CD4-positive, alpha-beta T cell treated with Interleukin-10 for 1 hour (primary cell): ENCODE measurements around the gene NHERF1.

Experiments used
- DNase-seq: peaks from one replicate; pipeline ENCODE4 v3.0.0-alpha.2; 2020

Gene NHERF1

DNA sequence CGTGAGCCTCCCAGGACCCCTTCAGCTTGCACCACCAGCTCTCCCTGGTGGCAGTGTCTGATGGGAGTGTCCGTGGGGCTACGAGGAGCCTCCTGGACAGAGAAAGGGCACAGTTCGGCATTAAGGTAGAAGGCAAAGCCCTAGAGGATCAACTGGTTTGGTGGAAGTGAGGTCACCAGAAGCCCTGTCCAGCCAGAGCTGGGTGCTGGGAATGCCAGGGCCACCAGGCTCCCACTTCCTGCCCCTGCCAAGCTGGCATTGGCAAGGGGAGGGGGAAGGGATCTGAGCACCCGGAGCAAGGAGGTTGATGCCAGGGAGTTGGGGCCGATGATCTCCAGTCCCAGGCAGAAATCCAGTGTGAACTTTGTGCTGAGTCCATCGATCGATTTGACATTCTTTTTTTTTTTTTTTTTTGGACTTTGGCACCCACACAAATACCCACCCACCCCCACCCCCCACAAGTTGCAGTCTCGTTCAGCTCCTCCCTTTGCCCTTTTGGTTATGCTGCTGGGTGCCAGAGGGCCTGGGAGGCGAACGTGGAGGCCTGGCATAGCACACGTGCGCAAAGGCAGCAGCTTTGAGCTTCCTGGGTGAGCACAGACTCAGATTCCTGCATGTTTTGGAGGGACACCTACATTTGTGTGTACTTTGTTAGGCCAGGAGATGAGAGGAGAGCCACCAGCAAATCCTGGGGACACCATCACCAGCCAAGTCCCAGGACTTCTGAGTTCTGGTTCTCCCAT is 2.1 kb downstream of the NHERF1 start:
- no peak for DNase-seq

GRCh38 chr17:74752415-74752814 is 4.0 kb downstream of the NHERF1 start:
- no peak for DNase-seq

DNA sequence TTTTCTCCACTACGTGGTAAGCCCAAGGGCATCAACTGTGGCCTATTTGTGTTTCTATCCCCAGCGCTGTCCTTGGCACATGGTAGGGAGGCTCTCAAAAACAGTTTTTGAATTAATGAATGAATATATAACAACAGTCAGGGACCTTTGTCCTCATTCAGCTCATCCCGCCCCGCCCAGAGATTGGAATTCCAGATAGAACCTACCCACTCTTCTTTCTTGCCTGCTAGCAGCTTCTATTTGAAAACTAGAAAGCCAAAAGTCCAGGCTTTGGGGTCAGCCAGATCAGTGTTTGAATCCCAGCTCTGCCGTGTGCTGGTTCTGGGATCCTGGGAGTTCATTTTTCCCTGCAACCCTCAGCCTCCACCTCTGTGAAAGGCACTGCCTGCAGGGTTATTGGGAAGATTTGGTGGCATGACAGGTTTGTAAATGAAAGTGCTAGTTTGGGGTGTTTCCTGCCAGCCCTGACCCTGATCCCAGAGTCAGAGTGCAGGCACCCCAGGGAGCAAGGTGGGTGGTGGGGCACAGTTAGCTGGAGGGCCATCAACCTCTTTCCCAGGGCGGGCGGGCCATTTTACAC is 4.5 kb downstream of the NHERF1 start:
- no peak for DNase-seq

- DNase-seq: no peak
These were observed 6.4 kb downstream of the NHERF1 start for GRCh38 chr17:74754832-74755231.

GRCh38 chr17:74755533-74755932 is 7.1 kb downstream of the NHERF1 start:
- no peak for DNase-seq

- DNase-seq: no peak
These were observed 8.5 kb downstream of the NHERF1 start for GRCh38 chr17:74756891-74757290.

GRCh38 chr17:74757502-74757901 is 9.1 kb downstream of the NHERF1 start:
- no peak for DNase-seq

DNA sequence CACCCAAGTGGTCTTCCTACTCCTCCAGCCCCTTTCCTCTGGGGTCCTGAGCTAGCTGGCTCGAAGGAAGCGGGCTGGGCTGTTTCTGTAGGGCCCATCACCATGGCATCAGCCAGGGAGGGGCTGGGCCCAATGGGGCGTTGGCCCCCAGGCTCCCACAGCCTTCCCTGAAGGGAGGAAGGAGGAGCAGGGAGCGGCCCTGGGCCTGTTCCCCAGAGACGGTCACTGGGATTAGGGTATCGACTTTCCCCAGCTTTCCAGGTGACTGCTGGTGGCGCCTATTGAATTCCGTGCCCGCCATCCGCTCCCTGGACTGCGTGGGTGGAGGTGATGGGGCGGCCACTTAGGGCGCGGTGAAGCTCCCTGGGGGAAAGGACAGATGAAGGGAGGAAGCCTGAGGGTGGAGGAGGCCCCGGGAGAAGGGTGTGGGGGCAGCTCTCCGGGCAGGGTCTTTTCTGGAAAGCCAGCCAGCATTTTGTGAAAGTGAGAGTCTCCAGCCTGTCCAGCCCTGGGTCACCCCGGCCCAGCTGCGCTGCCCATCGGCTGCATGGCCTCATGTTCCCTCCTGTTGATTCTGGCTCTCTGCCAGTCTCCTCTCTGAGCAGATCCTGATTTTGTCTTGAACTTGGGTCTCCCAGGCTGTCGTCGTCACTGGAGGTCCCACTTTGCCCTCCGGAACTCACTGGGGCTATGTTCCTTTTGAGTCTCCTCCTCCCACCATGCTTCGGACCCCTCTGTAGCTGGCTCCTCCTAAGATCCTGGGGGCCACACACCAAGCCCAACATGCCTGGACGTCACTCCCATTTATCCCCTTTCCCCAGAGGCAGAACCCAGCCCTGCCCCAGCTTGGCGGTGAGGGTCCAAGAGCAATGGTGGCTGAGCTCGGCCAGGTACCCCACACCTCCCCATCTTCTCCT is 9.8 kb downstream of the NHERF1 start:
- DNase-seq: no peak

DNA sequence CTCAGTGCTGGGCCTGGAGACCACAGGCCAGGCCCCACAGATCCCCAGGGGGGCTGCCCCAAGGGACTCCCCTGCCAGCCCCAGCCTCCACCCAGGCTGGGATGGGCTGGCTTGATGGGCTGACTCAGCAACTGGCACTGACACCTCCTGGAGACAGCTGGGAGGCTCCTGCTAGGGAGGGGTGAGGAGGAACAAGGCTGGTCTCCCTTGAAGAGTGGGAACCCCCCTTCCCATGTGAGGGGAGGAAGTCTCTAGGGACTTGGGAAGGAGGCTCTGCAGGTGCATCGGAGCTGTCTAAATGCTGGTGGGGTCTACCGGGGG is 10.4 kb downstream of the NHERF1 start:
- DNase-seq: no peak

DNA sequence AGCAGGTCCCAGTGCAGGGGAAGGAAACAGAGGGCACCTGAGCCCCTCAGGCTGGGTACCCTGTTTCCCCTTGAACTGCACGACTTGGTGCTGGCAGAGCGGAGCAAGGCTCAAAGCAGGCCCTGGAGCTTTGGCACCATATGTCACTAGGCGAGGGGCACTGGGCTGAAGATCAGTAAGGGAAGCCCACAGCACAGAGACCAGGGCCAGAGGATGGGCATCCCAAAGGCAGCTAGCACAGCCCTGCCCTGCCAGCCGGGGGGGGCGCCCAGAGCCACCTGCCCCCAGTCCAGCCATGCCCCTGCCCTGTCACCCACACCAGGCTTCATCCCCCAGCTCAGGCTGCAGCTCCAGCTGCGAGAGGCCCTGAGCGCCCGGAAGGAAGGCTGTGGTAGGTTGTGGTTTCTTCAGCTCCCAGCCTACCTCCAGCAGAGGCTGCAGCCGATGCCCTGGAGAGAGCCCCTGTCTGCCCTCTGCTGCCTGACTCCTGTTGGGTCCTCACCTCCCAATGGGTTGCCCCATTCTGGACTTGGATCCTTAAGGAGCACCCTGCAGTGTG is 10.9 kb downstream of the NHERF1 start:
- DNase-seq: peak; percentile 67

GRCh38 chr17:74759941-74760340 is 11.5 kb downstream of the NHERF1 start:
- DNase-seq: no peak

- no peak for DNase-seq
These were observed 12.1 kb downstream of the NHERF1 start for GRCh38 chr17:74760404-74761105.

GRCh38 chr17:74761419-74761818 is 13.0 kb downstream of the NHERF1 start:
- DNase-seq: no peak

- no peak for DNase-seq
These were observed 13.5 kb downstream of the NHERF1 start for GRCh38 chr17:74761931-74762330.

GRCh38 chr17:74763565-74764387 is 15.3 kb downstream of the NHERF1 start:
- DNase-seq: no peak

GRCh38 chr17:74764751-74765286 is 16.4 kb downstream of the NHERF1 start:
- no peak for DNase-seq

- DNase-seq: no peak
These were observed 18.0 kb downstream of the NHERF1 start for GRCh38 chr17:74766413-74766812.

DNA sequence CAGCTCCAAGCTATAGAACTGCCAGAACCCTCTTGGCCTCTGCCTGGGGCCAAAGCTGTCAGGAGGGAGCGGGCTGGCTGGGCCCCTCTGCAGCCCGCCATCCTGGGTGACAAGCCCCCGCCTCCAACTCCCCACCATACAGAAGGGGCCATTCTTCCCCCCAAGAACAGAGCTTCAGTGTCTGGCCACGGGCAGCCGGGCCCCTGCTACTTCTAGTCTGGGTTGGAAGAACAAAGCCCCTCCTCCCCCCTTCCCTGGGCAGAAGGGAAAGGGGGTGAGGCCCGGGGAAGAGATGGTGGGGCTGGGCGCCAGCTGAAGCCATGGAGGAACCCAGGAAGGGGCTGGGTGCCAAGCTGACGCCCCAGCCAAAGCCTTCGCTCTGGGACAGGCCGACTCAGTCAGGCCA is 18.7 kb downstream of the NHERF1 start:
- DNase-seq: no peak

DNA sequence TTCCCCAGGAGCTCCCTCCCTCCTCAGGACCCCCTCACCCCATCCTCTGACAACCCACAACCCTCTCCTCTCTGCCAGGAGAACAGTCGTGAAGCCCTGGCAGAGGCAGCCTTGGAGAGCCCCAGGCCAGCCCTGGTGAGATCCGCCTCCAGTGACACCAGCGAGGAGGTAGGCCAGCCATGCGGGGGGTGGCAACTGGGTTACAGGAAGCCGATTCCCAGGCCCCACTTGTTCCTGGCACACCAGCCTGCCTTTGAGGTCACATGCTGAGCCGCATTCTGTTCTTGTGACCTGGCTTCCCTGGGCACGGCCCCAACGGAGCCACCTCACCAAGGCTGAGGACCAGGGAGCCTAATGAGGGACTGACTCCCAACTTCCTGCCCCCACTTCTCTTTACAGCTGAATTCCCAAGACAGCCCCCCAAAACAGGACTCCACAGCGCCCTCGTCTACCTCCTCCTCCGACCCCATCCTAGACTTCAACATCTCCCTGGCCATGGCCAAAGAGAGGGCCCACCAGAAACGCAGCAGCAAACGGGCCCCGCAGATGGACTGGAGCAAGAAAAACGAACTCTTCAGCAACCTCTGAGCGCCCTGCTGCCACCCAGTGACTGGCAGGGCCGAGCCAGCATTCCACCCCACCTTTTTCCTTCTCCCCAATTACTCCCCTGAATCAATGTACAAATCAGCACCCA is 19.8 kb downstream of the NHERF1 start:
- DNase-seq: no peak

DNA sequence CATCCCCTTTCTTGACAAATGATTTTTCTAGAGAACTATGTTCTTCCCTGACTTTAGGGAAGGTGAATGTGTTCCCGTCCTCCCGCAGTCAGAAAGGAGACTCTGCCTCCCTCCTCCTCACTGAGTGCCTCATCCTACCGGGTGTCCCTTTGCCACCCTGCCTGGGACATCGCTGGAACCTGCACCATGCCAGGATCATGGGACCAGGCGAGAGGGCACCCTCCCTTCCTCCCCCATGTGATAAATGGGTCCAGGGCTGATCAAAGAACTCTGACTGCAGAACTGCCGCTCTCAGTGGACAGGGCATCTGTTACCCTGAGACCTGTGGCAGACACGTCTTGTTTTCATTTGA is 20.3 kb downstream of the NHERF1 start:
- no peak for DNase-seq

DNA sequence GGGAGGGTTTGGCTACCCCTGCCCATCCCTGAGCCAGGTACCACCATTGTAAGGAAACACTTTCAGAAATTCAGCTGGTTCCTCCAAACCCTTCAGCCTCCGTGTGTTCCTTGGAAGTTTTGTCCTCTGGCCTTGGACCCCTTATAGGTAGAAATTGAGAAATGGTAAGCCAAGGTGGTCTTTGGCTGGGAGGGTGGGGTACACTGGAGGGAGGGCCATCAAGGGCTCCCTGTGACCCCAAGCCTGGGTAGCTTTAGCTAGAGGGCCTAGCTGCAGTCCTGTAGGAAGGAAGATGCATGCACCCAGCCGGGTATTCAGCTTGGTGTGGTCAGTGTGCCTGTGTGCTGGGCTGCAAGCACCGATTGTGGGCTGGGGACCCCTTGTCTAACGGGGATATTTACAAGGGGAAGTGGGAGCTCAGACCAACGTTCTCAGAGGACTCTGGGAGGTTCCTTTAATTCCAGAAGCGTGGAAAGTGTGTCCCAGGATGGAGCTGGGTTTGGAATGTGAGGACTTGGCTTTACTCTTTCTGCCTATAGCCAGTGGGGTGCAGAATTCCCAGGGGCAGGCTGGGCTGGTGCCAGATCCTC is 20.9 kb downstream of the NHERF1 start:
- no peak for DNase-seq
